GM12878 (cell line): ENCODE measurements around the gene NDUFC2.

Experiments
- CHD2 ChIP-seq: IDR thresholded peaks from 2 replicates; pipeline ENCODE4 v1.6.1; 2011; ENCODE audit warnings: low read depth, low read length, improper control_type of control experiment, borderline replicate concordance
- CREB1 ChIP-seq: IDR thresholded peaks from 2 replicates; pipeline ENCODE4 v1.6.1; 2012; ENCODE audit warnings: low read depth, mild to moderate bottlenecking, inconsistent platforms
- CTCF ChIP-seq, 3 experiments: IDR thresholded peaks in 2 of 3; conservative IDR thresholded peaks in 1 of 3; 2 replicates each; pipeline ENCODE4 v1.5.1; 2011; ENCODE audit warnings: low read depth in 3 of 3, low read length in 3 of 3, mild to moderate bottlenecking in 3 of 3, control low read depth in 2 of 3, moderate library complexity in 2 of 3, inconsistent platforms in 1 of 3, mixed read lengths in 1 of 3; ENCODE audit not compliant: control insufficient read depth in 2 of 3, insufficient read depth in 1 of 3; ENCODE audit errors: extremely low read depth in 1 of 3
- ETV6 ChIP-seq, 2 experiments: fragments of 450-650 bp in 1 of 2; IDR thresholded peaks in 1 of 2; conservative IDR thresholded peaks in 1 of 2; 2 replicates each; pipeline ENCODE4 v1.6.1; 2014; ENCODE audit warnings: antibody characterized with exemption in 1 of 2, borderline replicate concordance in 1 of 2, low read depth in 1 of 2, mild to moderate bottlenecking in 1 of 2, moderate library complexity in 1 of 2
- HDAC2 ChIP-seq: fragments of 200-600 bp; sonication (generic); IDR thresholded peaks from 2 replicates; pipeline ENCODE4 v1.6.1; 2017
- MAX ChIP-seq: IDR thresholded peaks from 2 replicates; pipeline ENCODE4 v1.6.1; 2012; ENCODE audit warnings: low read depth, low read length, improper control_type of control experiment
- RBBP5 ChIP-seq: fragments of 200-600 bp; sonication (generic); conservative IDR thresholded peaks from 2 replicates; pipeline ENCODE4 v1.6.1; 2016
- RFX5 ChIP-seq: IDR thresholded peaks from 2 replicates; pipeline ENCODE4 v1.6.1; 2011; ENCODE audit warnings: low read depth, low read length, improper control_type of control experiment
- SUZ12 ChIP-seq: fragments of 200-600 bp; sonication (generic); IDR thresholded peaks from one replicate; pipeline ENCODE4 v1.6.1; 2018; ENCODE audit warnings: antibody characterized with exemption, mild to moderate bottlenecking; ENCODE audit not compliant: unreplicated experiment
- TAF1 ChIP-seq: IDR thresholded peaks from 2 replicates; pipeline ENCODE4 v1.6.1; 2011; ENCODE audit warnings: mild to moderate bottlenecking, low read depth, low read length, borderline replicate concordance
- ZZZ3 ChIP-seq: IDR thresholded peaks from 2 replicates; pipeline ENCODE4 v1.6.1; 2011; ENCODE audit warnings: low read depth; ENCODE audit not compliant: control insufficient read depth, insufficient read length
- TF ChIP-seq, protein P1 (sequence below): fragments of 450-650 bp; IDR thresholded peaks from 2 replicates; pipeline ENCODE4 v1.6.1; 2017; ENCODE audit warnings: mild to moderate bottlenecking
- TF ChIP-seq, protein P2 (sequence below): IDR thresholded peaks from 2 replicates; pipeline ENCODE4 v1.6.1; 2011; ENCODE audit warnings: borderline replicate concordance, low read depth, mild to moderate bottlenecking, moderate library complexity, mixed read lengths, low read length; ENCODE audit not compliant: insufficient read depth; ENCODE audit errors: extremely low read length

DNA sequence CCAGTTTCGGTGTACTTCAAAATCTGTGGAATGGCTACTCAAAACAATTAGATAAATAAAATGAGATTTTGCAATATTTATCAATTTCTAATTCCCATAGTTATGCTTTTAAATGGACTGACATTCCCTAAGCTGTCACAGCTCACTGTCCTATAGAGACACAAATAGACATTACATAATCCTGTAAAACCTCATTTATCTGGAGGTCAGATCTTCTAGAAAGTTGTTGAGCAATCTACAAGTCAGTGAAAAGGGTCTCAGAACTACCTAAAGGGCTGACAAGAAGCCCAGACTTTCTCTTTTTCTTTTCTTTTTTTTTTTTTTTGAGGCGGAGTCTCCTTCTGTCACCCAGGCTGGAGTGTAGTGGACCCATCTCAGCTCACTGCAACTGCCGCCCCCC is 47.7 kb upstream of the NDUFC2 start:
- TF ChIP-seq CTCF (IDR thresholded peaks at IDR 0.05 in 2 of 3, conservative IDR thresholded peaks at IDR 0.05 in 1 of 3; ENCODE audit: control insufficient read depth in 2 of 3, extremely low read depth in 1 of 3, insufficient read depth in 1 of 3, low read depth in 3 of 3, low read length in 3 of 3), result no peak
- TF ChIP-seq CHD2, result no peak
- TF ChIP-seq HDAC2, result no peak
- no peak for TF ChIP-seq RBBP5
- no peak for TF ChIP-seq TAF1
- TF ChIP-seq ZZZ3, result no peak
- no peak for TF ChIP-seq ETV6 (conservative IDR thresholded peaks at IDR 0.05 in 1 of 2, IDR thresholded peaks at IDR 0.05 in 1 of 2; ENCODE audit: borderline replicate concordance in 1 of 2, low read depth in 1 of 2)
- TF ChIP-seq, protein P1, sequence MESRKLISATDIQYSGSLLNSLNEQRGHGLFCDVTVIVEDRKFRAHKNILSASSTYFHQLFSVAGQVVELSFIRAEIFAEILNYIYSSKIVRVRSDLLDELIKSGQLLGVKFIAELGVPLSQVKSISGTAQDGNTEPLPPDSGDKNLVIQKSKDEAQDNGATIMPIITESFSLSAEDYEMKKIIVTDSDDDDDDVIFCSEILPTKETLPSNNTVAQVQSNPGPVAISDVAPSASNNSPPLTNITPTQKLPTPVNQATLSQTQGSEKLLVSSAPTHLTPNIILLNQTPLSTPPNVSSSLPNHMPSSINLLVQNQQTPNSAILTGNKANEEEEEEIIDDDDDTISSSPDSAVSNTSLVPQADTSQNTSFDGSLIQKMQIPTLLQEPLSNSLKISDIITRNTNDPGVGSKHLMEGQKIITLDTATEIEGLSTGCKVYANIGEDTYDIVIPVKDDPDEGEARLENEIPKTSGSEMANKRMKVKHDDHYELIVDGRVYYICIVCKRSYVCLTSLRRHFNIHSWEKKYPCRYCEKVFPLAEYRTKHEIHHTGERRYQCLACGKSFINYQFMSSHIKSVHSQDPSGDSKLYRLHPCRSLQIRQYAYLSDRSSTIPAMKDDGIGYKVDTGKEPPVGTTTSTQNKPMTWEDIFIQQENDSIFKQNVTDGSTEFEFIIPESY, result no peak
- TF ChIP-seq RFX5, result no peak
- no peak for TF ChIP-seq MAX
- TF ChIP-seq, protein P2, sequence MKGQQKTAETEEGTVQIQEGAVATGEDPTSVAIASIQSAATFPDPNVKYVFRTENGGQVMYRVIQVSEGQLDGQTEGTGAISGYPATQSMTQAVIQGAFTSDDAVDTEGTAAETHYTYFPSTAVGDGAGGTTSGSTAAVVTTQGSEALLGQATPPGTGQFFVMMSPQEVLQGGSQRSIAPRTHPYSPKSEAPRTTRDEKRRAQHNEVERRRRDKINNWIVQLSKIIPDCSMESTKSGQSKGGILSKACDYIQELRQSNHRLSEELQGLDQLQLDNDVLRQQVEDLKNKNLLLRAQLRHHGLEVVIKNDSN, result no peak
- TF ChIP-seq CREB1, result no peak
- no peak for TF ChIP-seq SUZ12
